DND-41 (cell line): ENCODE results near the gene GNAS.
"Not testable (repeated sequence)": the region's sequence is repeated elsewhere in the genome, so short reads cannot be mapped to it uniquely, and the experiment has no call there.

Experiments used
- ATAC-seq: fragments of 200-7000 bp; cut with Tn5 transposase; 3 replicates; pipeline ENCODE4 v1.9.1; 2021; ENCODE audit warnings: low read depth; ENCODE audit not compliant: insufficient read depth
- DNase-seq: peaks from one replicate; pipeline ENCODE4 v3.0.0-alpha.2; 2020
- H2AFZ ChIP-seq: 2 replicates; pipeline ENCODE4 v1.6.0; 2012; ENCODE audit warnings: low read depth, low read length
- H3K27ac ChIP-seq: 2 replicates; pipeline ENCODE4 v1.5.1; 2012; ENCODE audit warnings: low read length, inconsistent platforms
- H3K27me3 ChIP-seq: fragments of 200-600 bp; sonication (generic); 2 replicates; pipeline ENCODE4 v1.6.0; 2012; ENCODE audit warnings: low read length, mild to moderate bottlenecking, inconsistent platforms; ENCODE audit not compliant: insufficient read depth, poor library complexity
- H3K36me3 ChIP-seq: 2 replicates; pipeline ENCODE4 v1.5.1; 2012; ENCODE audit warnings: low read length, inconsistent platforms; ENCODE audit not compliant: insufficient read depth
- H3K4me1 ChIP-seq: 2 replicates; pipeline ENCODE4 v1.5.1; 2012; ENCODE audit warnings: mild to moderate bottlenecking, low read length; ENCODE audit not compliant: insufficient read depth
- H3K4me2 ChIP-seq: 2 replicates; pipeline ENCODE4 v1.6.0; 2012; ENCODE audit warnings: mild to moderate bottlenecking, moderate library complexity, low read length, inconsistent platforms; ENCODE audit not compliant: insufficient read depth
- H3K4me3 ChIP-seq, 2 experiments: fragments of 200-600 bp in 1 of 2; shearing (Covaris generic) in 1 of 2; 2 replicates each; pipeline ENCODE4 v1.5.1; 2012 to 2016; ENCODE audit warnings: inconsistent platforms in 2 of 2, low read length in 2 of 2, mild to moderate bottlenecking in 2 of 2, low read depth in 1 of 2, moderate library complexity in 1 of 2
- H3K79me2 ChIP-seq: 2 replicates; pipeline ENCODE4 v1.6.0; 2012; ENCODE audit warnings: low read length, inconsistent platforms; ENCODE audit not compliant: insufficient read depth
- H3K9ac ChIP-seq: 2 replicates; pipeline ENCODE4 v1.6.0; 2012; ENCODE audit warnings: low read depth, mild to moderate bottlenecking, inconsistent platforms, low read length, moderate library complexity
- H3K9me3 ChIP-seq: 2 replicates; pipeline ENCODE4 v1.5.1; 2012; ENCODE audit warnings: low read length, moderate library complexity, mild to moderate bottlenecking, inconsistent platforms; ENCODE audit not compliant: insufficient read depth, severe bottlenecking
- H4K20me1 ChIP-seq: 2 replicates; pipeline ENCODE4 v1.6.0; 2012; ENCODE audit warnings: low read length; ENCODE audit not compliant: insufficient read depth
- EZH2 ChIP-seq: IDR thresholded peaks from 3 replicates; pipeline ENCODE4 v1.6.1; 2012; ENCODE audit warnings: borderline replicate concordance, low read depth, mild to moderate bottlenecking, moderate library complexity, low read length, inconsistent platforms; ENCODE audit not compliant: severe bottlenecking
- TF ChIP-seq, protein P1 (sequence below): IDR thresholded peaks from 2 replicates; pipeline ENCODE4 v1.5.1; 2012; ENCODE audit warnings: borderline replicate concordance, low read length, moderate library complexity, mild to moderate bottlenecking; ENCODE audit not compliant: poor library complexity, severe bottlenecking; ENCODE audit errors: extremely low read depth

The GNAS gene

DNA sequence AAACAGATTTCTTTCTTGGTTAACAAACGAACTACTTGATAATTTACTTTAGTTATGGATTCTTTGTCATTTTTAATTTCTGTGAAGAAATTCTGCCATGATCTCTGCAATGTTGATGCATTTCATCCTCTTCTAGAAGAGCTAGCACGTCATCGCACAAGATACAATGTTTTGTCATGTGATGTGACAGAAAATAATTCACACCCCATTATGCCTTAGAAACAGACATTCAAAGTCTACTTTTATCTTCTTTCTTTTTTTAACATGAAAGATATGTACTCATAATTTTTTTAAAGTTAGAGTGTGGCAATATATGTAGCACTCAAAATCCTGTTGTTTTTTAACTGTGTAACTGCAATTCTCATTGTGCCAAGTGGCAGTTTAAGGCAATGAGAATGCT is 89.0 kb downstream of the GNAS start:
- no peak overlapping the region for H3K4me3 ChIP-seq
- H4K20me1 ChIP-seq: no peaks in the 10 kb centered on the region
- no peak overlapping the region for H3K9ac ChIP-seq
- H3K36me3 ChIP-seq: no peaks in the 10 kb centered on the region
- no peak overlapping the region for H2AFZ ChIP-seq
- no peaks in the 10 kb centered on the region for H3K4me1 ChIP-seq
- DNase-seq (no peak), ATAC-seq (no peak)
- H3K79me2 ChIP-seq: no peaks in the 10 kb centered on the region
- H3K4me2 ChIP-seq: no peak overlapping the region
- H3K27ac ChIP-seq: no peak overlapping the region
- TF ChIP-seq, protein P1, sequence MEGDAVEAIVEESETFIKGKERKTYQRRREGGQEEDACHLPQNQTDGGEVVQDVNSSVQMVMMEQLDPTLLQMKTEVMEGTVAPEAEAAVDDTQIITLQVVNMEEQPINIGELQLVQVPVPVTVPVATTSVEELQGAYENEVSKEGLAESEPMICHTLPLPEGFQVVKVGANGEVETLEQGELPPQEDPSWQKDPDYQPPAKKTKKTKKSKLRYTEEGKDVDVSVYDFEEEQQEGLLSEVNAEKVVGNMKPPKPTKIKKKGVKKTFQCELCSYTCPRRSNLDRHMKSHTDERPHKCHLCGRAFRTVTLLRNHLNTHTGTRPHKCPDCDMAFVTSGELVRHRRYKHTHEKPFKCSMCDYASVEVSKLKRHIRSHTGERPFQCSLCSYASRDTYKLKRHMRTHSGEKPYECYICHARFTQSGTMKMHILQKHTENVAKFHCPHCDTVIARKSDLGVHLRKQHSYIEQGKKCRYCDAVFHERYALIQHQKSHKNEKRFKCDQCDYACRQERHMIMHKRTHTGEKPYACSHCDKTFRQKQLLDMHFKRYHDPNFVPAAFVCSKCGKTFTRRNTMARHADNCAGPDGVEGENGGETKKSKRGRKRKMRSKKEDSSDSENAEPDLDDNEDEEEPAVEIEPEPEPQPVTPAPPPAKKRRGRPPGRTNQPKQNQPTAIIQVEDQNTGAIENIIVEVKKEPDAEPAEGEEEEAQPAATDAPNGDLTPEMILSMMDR: no peak
- TF ChIP-seq EZH2: no peak
- H3K27me3 ChIP-seq: peaks cover 21% of the 10 kb centered on the region
- H3K9me3 ChIP-seq: no peaks in the 10 kb centered on the region

DNA sequence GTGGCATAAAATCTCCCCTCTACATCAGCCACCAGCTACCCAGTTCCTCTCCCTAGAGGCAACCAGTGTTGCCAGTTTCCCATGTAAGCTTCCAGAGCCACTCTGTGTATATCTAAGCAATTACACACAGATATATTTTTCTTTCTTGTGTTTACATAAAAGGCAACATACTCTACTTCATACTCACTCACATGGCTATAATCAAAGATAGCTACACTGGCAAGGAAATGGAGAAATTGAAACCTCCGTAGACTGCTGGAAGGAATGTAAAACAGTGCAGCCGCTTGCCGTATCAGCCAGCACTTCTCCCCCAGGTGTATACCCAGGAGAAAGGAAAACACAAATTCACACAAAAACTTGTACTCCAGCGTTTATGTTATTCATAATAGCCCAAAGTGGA is 90.0 kb downstream of the GNAS start:
- Histone ChIP-seq H4K20me1 (no peaks in the 10 kb centered on the region), H3K4me2 (no peak overlapping the region), H3K27me3 (peaks cover 24% of the 10 kb centered on the region), H3K9me3 (no peaks in the 10 kb centered on the region), H3K9ac (no peak overlapping the region), H3K27ac (no peak overlapping the region), H3K36me3 (no peaks in the 10 kb centered on the region), H2AFZ (no peak overlapping the region), H3K4me3 (no peak overlapping the region), H3K79me2 (no peaks in the 10 kb centered on the region), H3K4me1 (no peaks in the 10 kb centered on the region)
- DNase-seq (no peak), ATAC-seq (no peak)
- TF ChIP-seq, protein P1: no peak
- no peak for TF ChIP-seq EZH2

DNA sequence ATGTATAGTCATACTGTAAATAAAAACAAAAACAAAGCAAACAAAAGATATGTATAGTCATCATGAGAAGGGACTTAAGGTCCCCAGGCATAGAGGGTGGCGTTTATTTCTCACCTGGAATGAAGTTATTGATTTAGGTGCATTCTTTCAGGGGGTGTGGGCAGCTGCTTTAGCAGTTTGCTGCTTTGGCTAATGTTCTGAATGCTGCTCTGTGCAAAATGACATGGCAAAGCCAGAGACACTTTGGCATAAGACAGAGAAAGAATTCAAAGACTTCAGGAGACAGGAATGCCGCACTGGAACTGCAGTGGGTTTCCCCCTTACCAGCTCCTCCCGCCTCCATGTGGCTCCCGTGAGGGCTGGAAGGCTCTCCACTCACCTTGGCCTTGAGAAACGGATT is 92.1 kb downstream of the GNAS start:
- no peaks in the 10 kb centered on the region for H3K4me1 ChIP-seq
- no peak overlapping the region for H3K9ac ChIP-seq
- H3K79me2 ChIP-seq: no peaks in the 10 kb centered on the region
- no peaks in the 10 kb centered on the region for H3K9me3 ChIP-seq
- H3K4me3 ChIP-seq: no peak overlapping the region
- H3K36me3 ChIP-seq: no peaks in the 10 kb centered on the region
- H3K27ac ChIP-seq: no peak overlapping the region
- H3K4me2 ChIP-seq: no peak overlapping the region
- ATAC-seq (no peak), DNase-seq (no peak)
- H4K20me1 ChIP-seq: no peaks in the 10 kb centered on the region
- peaks cover 9% of the 10 kb centered on the region for H3K27me3 ChIP-seq
- H2AFZ ChIP-seq: no peak overlapping the region
- no peak for TF ChIP-seq EZH2
- TF ChIP-seq, protein P1: no peak

DNA sequence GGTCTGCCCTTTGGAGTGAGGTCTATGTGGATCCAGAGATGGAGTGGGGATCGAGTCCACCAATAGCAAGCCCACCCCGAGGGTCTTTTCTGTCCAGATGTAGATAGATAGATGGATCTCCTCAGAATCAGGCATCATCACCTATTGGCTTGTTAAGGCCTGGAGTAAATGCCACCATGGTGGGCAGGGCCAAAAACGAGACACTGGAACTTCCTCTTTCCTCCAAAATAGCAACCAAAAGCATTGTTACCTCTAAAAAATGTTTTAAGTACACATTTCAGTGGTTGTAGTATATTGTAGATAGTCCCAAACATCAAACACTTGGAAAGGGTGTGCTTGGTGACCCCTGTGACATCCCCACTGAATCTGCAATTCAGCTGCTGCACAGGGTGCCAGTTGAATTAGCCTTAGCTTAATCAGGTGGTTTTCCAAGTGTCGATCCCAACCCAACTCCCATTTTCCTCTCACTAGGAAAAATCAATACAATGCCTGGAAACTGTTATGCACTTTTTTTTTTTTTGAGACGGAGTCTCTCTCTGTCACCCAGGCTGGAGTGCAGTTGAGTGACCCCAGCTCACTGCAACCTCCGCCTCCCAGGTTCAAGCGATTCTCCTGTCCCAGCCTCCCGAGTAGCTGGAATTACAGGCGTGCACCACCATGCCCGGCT is 93.6 kb downstream of the GNAS start:
- H3K27me3 ChIP-seq: peaks cover 14% of the 10 kb centered on the region
- no peaks in the 10 kb centered on the region for H3K9me3 ChIP-seq
- H3K9ac ChIP-seq: no peak overlapping the region
- H3K36me3 ChIP-seq: no peaks in the 10 kb centered on the region
- H2AFZ ChIP-seq: no peak overlapping the region
- no peak overlapping the region for H3K4me3 ChIP-seq
- H4K20me1 ChIP-seq: no peaks in the 10 kb centered on the region
- no peak overlapping the region for H3K27ac ChIP-seq
- H3K79me2 ChIP-seq: no peaks in the 10 kb centered on the region
- H3K4me1 ChIP-seq: no peaks in the 10 kb centered on the region
- DNase-seq (no peak), ATAC-seq (no peak)
- TF ChIP-seq, protein P1: no peak
- no peak for TF ChIP-seq EZH2
- no peak overlapping the region for H3K4me2 ChIP-seq

DNA sequence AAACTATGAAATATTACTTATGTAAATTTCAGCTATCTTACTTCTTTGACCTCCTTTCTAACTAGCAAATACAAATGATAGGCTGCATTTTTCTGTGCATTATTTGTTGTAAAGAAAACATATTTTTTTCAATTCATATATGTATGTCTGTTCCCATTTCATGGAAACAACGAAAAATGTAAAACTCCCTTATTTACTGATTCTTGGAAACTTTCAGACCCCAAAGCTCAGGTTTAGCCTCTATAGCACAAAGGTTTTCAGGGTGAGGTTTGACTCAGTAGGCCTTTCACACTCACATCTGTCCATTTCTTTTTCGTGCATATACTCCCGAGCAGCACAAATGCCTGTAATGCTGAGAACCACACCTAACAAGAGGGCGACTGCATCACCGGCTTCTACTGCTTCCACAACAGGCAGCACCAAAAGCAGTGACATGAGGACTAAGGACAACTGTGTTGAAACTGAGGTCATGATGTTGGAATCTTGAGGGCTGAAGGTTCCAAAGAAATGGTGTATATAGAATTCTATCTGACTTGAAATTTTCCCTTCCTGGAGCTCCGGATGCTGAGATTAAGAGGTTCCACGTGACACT is 95.4 kb downstream of the GNAS start:
- not testable (repeated sequence) for H3K9me3 ChIP-seq, H3K4me3 ChIP-seq, H4K20me1 ChIP-seq, ATAC-seq, H3K4me1 ChIP-seq, H3K4me2 ChIP-seq, H3K36me3 ChIP-seq, H3K9ac ChIP-seq, H2AFZ ChIP-seq, DNase-seq, H3K27ac ChIP-seq, H3K79me2 ChIP-seq
- peaks cover 15% of the 10 kb centered on the region for H3K27me3 ChIP-seq
